HepG2 (cell line): ENCODE data around the gene PPIL6.

Experiments used
- CC2D1A ChIP-seq: sonication (generic); formaldehyde crosslinking; IDR thresholded peaks from 2 replicates; pipeline ENCODE4 v1.8.1; 2023; ENCODE audit warnings: mild to moderate bottlenecking, missing genetic modification reagents
- NBN ChIP-seq: fragments of 450-650 bp; conservative IDR thresholded peaks from 2 replicates; pipeline ENCODE4 v1.6.1; 2017
- PCBP2 ChIP-seq: fragments of 200-400 bp; formaldehyde crosslinking; optimal IDR thresholded peaks from 2 replicates; pipeline ENCODE3; 2018; ENCODE audit warnings: low read length, low read depth; ENCODE audit not compliant: poor library complexity, severe bottlenecking
- SIN3A ChIP-seq: IDR thresholded peaks from 2 replicates; pipeline ENCODE4 v1.6.1; 2011; ENCODE audit warnings: low read depth, mild to moderate bottlenecking, control low read depth, low read length, borderline replicate concordance
- TF ChIP-seq, protein P1 (sequence below): sonication (generic); formaldehyde crosslinking; IDR thresholded peaks from 2 replicates; pipeline ENCODE4 v1.5.0; 2020; ENCODE audit warnings: mild to moderate bottlenecking, missing genetic modification reagents, moderate library complexity

DNA sequence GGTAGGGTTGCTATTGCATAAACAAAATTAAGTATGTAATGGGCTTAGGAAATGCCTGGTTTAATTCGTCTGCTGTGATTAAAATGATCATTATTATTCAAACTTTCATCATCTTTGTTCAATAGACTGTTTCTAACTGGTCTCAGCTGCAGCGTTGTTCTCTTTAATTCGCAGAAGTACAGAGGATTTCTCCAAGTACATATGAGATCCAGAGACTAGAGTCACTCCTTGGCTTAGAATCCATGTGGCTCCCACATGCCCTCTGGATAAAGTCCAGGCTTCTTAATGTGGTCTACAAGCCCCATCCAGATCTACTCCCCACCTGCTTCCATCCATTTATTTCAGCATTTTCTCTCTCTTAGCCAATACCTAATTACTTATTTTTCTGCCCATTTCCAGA lies 43.7 kb upstream of the PPIL6 start:
- no peak for TF ChIP-seq NBN
- TF ChIP-seq, protein P1, sequence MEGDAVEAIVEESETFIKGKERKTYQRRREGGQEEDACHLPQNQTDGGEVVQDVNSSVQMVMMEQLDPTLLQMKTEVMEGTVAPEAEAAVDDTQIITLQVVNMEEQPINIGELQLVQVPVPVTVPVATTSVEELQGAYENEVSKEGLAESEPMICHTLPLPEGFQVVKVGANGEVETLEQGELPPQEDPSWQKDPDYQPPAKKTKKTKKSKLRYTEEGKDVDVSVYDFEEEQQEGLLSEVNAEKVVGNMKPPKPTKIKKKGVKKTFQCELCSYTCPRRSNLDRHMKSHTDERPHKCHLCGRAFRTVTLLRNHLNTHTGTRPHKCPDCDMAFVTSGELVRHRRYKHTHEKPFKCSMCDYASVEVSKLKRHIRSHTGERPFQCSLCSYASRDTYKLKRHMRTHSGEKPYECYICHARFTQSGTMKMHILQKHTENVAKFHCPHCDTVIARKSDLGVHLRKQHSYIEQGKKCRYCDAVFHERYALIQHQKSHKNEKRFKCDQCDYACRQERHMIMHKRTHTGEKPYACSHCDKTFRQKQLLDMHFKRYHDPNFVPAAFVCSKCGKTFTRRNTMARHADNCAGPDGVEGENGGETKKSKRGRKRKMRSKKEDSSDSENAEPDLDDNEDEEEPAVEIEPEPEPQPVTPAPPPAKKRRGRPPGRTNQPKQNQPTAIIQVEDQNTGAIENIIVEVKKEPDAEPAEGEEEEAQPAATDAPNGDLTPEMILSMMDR = no peak
- TF ChIP-seq CC2D1A (CRISPR knock-in tag) = no peak
- TF ChIP-seq SIN3A = no peak
- TF ChIP-seq PCBP2 = no peak
